Fibroblast of peridontal ligament (primary cell): ENCODE data around the gene ADGRG3.

Source experiments
- DNase-seq: peaks from one replicate; pipeline ENCODE4 v3.0.0-alpha.2; 2010; ENCODE audit errors: extremely low read depth

ADGRG3 gene

GRCh38 chr16:57679767-57680482 is 11.8 kb downstream of the ADGRG3 start:
- DNase-seq, result no peak

- no peak for DNase-seq
These were observed 12.8 kb downstream of the ADGRG3 start for GRCh38 chr16:57680842-57681375.

- DNase-seq, result no peak
These were observed 14.0 kb downstream of the ADGRG3 start for GRCh38 chr16:57681950-57682728.

GRCh38 chr16:57682809-57683635 is 14.9 kb downstream of the ADGRG3 start:
- no peak for DNase-seq

- DNase-seq, result no peak
These were observed 15.8 kb downstream of the ADGRG3 start for GRCh38 chr16:57683636-57684545.

GRCh38 chr16:57684626-57685358 is 16.7 kb downstream of the ADGRG3 start:
- no peak for DNase-seq

GRCh38 chr16:57685633-57686032 is 17.5 kb downstream of the ADGRG3 start:
- no peak for DNase-seq

GRCh38 chr16:57686577-57686976 is 18.5 kb downstream of the ADGRG3 start:
- DNase-seq, result no peak

- DNase-seq, result no peak
These were observed 19.3 kb downstream of the ADGRG3 start for GRCh38 chr16:57687363-57687929.

GRCh38 chr16:57688487-57688986 is 20.4 kb downstream of the ADGRG3 start:
- DNase-seq, result no peak

- no peak for DNase-seq
These were observed 21.1 kb downstream of the ADGRG3 start for GRCh38 chr16:57688987-57689761.

GRCh38 chr16:57689762-57690558 is 21.9 kb downstream of the ADGRG3 start:
- DNase-seq, result no peak

GRCh38 chr16:57690782-57691471 is 22.8 kb downstream of the ADGRG3 start:
- DNase-seq, result peak; percentile 11

- no peak for DNase-seq
These were observed 24.5 kb downstream of the ADGRG3 start for GRCh38 chr16:57692636-57693035.

- DNase-seq, result no peak
These were observed 25.4 kb downstream of the ADGRG3 start for GRCh38 chr16:57693550-57693949.

GRCh38 chr16:57694231-57694724 is 26.2 kb downstream of the ADGRG3 start:
- no peak for DNase-seq
